Lower leg skin (tissue), 4 donors: Measurements from ENCODE around the gene GRIN1. TPM values are rescaled to one million over a fixed set of nuclear protein-coding genes. Genes with fewer than 3 reads are reported as not detected.
A peak's percentile ranks its signal among the peaks of the same experiment; 100 is the strongest.

Source experiments
- DNase-seq, 2 donors: peaks; one replicate each; pipeline ENCODE4 v3.0.0-alpha.2; 2019; ENCODE audit warnings: low spot score in 2 of 2
- H3K4me3 ChIP-seq: fragments of 200-600 bp; sonication (generic); 2 replicates; pipeline ENCODE4 v1.5.1; 2017; ENCODE audit warnings: mild to moderate bottlenecking, low read depth; ENCODE audit not compliant: poor library complexity, severe bottlenecking
- CTCF ChIP-seq, 3 donors: fragments of 450-650 bp; IDR thresholded peaks; one replicate each; pipeline ENCODE4 v1.5.1; 2016; ENCODE audit warnings: antibody characterized with exemption in 3 of 3, mild to moderate bottlenecking in 3 of 3, moderate library complexity in 2 of 3
- POLR2A ChIP-seq, 2 donors: fragments of 450-650 bp; IDR thresholded peaks; one replicate each; pipeline ENCODE4 v1.6.1; 2016 to 2017; ENCODE audit warnings: antibody characterized with exemption in 2 of 2, mild to moderate bottlenecking in 1 of 2, moderate library complexity in 1 of 2
- WGBS, 2 donors: methylation state at CpG; one replicate each; pipeline ENCODE4 v1.1.5; 2018; 5-methylcytosine and 5-hydroxymethylcytosine counted together
- intact Hi-C: fragments of 100-400 bp; cut with DNase I; formaldehyde crosslinking; loops from one replicate; pipeline ENCODE4 v1.15.0; 2023; ENCODE audit warnings: low total_unique reads
- total RNA-seq, 4 donors: library from RNA; depleted of rRNA; stranded (reverse); fragments of >200 nt; gene quantifications; one replicate each; pipeline ENCODE4 v1.1.0, GENCODE V29; 2016

The GRIN1 gene
- total RNA-seq, 4 donors from 2014 or later = 0.10 to 2.4 (median 0.49) TPM; not detected in 1

GRCh38 chr9:137183980-137184595 lies 45.1 kb downstream of the GRIN1 start:
- TF ChIP-seq CTCF (IDR thresholded peaks at IDR 0.05) (no peak), POLR2A (IDR thresholded peaks at IDR 0.05) (no peak)
- WGBS, 2 donors = 92 to 93% methylated on average over 27 of the region's 27 CpGs
- no peak overlapping the region for H3K4me3 ChIP-seq
- no peak for DNase-seq
- intact Hi-C loops = no loop called here

GRCh38 chr9:137184881-137185660 lies 46.1 kb downstream of the GRIN1 start:
- no peak overlapping the region for H3K4me3 ChIP-seq
- intact Hi-C loops = loop anchor here (5.0 kb wide), 1 partner anchor 78 kb away; no protein-coding TSS in a partner anchor
- no peak for DNase-seq
- TF ChIP-seq POLR2A (IDR thresholded peaks at IDR 0.05) = no peak
- no peak for TF ChIP-seq CTCF (IDR thresholded peaks at IDR 0.05)
- 92 to 95% methylated on average over 47 to 48 of the region's 48 CpGs for WGBS, 2 donors

GRCh38 chr9:137185921-137186320 lies 47.0 kb downstream of the GRIN1 start:
- TF ChIP-seq POLR2A (IDR thresholded peaks at IDR 0.05) (no peak), CTCF (IDR thresholded peaks at IDR 0.05) (no peak)
- intact Hi-C loops = loop anchor here (5.0 kb wide), 1 partner anchor 79 kb away; no protein-coding TSS in a partner anchor
- no peak overlapping the region for H3K4me3 ChIP-seq
- 93 to 95% methylated on average over 19 of the region's 19 CpGs for WGBS, 2 donors
- no peak for DNase-seq

GRCh38 chr9:137186385-137186784 lies 47.4 kb downstream of the GRIN1 start:
- DNase-seq = no peak
- H3K4me3 ChIP-seq = no peak overlapping the region
- TF ChIP-seq POLR2A (IDR thresholded peaks at IDR 0.05) = no peak
- no peak for TF ChIP-seq CTCF (IDR thresholded peaks at IDR 0.05)
- 71 to 72% methylated on average over 6 of the region's 6 CpGs for WGBS, 2 donors
- intact Hi-C loops = loop anchor here (5.0 kb wide), 1 partner anchor 79 kb away; no protein-coding TSS in a partner anchor

- no peak for DNase-seq
- H3K4me3 ChIP-seq = peak overlapping the region; percentile 71
- 81 to 85% methylated on average over 15 of the region's 15 CpGs for WGBS, 2 donors
- intact Hi-C loops = loop anchor here (5.0 kb wide), 1 partner anchor 80 kb away; no protein-coding TSS in a partner anchor
- TF ChIP-seq CTCF (IDR thresholded peaks at IDR 0.05) (no peak), POLR2A (IDR thresholded peaks at IDR 0.05) (no peak)
These were observed 48.4 kb downstream of the GRIN1 start for GRCh38 chr9:137187386-137187785.
